ENCODE measurements around the gene GLTPD2. TPM values are rescaled to one million over a fixed set of nuclear protein-coding genes. Genes with fewer than 3 reads are reported as not detected.

GLTPD2 gene
- total and polyA plus RNA-seq, 4 donors: 0.34 to 0.41 TPM; not detected in 2

- Histone ChIP-seq H3K4me3 (no peak overlapping the region), H3K36me3 (ENCODE audit: control insufficient read depth in 4 of 4, insufficient read depth in 4 of 4, low read length in 4 of 4) (no peaks in the 10 kb centered on the region), H3K4me1 (ENCODE audit: control insufficient read depth in 5 of 5, insufficient read depth in 5 of 5, low read length in 5 of 5) (no peaks in the 10 kb centered on the region), H3K9me3 (ENCODE audit: control insufficient read depth in 4 of 4, insufficient read depth in 3 of 4, low read length in 3 of 4) (no peaks in the 10 kb centered on the region), H3K9ac (ENCODE audit: insufficient read depth in 1 of 2, low read length in 2 of 2) (no peak overlapping the region), H3K27me3 (ENCODE audit: control insufficient read depth in 3 of 3, insufficient read depth in 3 of 3, low read length in 2 of 3) (peaks cover 0 to 21% (median 6%) of the 10 kb centered on the region in 3 donors), H3K27ac (ENCODE audit: low read depth in 1 of 2, low read length in 1 of 2) (no peak overlapping the region)
- TF ChIP-seq, protein P1, sequence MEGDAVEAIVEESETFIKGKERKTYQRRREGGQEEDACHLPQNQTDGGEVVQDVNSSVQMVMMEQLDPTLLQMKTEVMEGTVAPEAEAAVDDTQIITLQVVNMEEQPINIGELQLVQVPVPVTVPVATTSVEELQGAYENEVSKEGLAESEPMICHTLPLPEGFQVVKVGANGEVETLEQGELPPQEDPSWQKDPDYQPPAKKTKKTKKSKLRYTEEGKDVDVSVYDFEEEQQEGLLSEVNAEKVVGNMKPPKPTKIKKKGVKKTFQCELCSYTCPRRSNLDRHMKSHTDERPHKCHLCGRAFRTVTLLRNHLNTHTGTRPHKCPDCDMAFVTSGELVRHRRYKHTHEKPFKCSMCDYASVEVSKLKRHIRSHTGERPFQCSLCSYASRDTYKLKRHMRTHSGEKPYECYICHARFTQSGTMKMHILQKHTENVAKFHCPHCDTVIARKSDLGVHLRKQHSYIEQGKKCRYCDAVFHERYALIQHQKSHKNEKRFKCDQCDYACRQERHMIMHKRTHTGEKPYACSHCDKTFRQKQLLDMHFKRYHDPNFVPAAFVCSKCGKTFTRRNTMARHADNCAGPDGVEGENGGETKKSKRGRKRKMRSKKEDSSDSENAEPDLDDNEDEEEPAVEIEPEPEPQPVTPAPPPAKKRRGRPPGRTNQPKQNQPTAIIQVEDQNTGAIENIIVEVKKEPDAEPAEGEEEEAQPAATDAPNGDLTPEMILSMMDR (IDR thresholded peaks at IDR 0.05; ENCODE audit: control extremely low read depth, extremely low read depth): no peak
- DNase-seq: no peak
- ATAC-seq (ENCODE audit: insufficient read depth, low FRiP score): no peak
- WGBS, 2 donors: 91 to 95% methylated on average over 1 of the region's 1 CpG
These were observed 35.4 kb upstream of the GLTPD2 start for GRCh38 chr17:4753392-4753791.

DNA sequence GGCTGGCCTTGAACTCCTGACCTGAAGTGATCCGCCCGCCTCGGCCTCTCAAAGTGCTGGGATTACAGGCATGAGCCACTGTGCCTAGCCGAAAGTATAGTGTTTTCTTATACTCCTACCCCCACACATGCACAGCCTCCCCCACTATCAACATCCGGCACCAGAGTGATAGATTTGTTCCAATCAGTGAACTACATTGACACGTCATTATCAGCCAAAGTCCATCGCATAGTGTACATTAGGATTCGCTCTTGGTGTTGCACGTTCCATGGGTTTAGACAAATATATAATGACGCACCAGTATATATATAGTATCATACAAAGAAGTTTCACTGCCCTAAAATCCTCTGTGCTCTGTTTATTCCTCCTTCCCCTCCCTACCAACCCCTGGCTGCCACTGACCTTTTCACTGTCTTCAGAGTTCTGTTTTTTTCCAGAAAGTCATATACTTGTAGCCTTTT is 29.0 kb upstream of the GLTPD2 start:
- Histone ChIP-seq H3K9ac (ENCODE audit: insufficient read depth in 1 of 2, low read length in 2 of 2) (no peak overlapping the region), H3K27me3 (ENCODE audit: control insufficient read depth in 3 of 3, insufficient read depth in 3 of 3, low read length in 2 of 3) (peaks cover 0 to 10% (median 5%) of the 10 kb centered on the region in 3 donors), H3K4me1 (ENCODE audit: control insufficient read depth in 5 of 5, insufficient read depth in 5 of 5, low read length in 5 of 5) (no peaks in the 10 kb centered on the region), H3K36me3 (ENCODE audit: control insufficient read depth in 4 of 4, insufficient read depth in 4 of 4, low read length in 4 of 4) (no peaks in the 10 kb centered on the region), H3K4me3 (no peak overlapping the region), H3K9me3 (ENCODE audit: control insufficient read depth in 4 of 4, insufficient read depth in 3 of 4, low read length in 3 of 4) (no peaks in the 10 kb centered on the region), H3K27ac (ENCODE audit: low read depth in 1 of 2, low read length in 1 of 2) (no peak overlapping the region)
- DNase-seq: peak in 1 of 3 donors; percentile 18
- no peak for ATAC-seq (ENCODE audit: insufficient read depth, low FRiP score)
- 75 to 85% methylated on average over 10 of the region's 10 CpGs for WGBS, 2 donors
- TF ChIP-seq, protein P1 (IDR thresholded peaks at IDR 0.05; ENCODE audit: control extremely low read depth, extremely low read depth): no peak

- DNase-seq: no peak
- no peaks in the 10 kb centered on the region for H3K9me3 ChIP-seq (ENCODE audit: control insufficient read depth in 4 of 4, insufficient read depth in 3 of 4, low read length in 3 of 4)
- ATAC-seq (ENCODE audit: insufficient read depth, low FRiP score): peak; percentile 47
- no peak overlapping the region for H3K27ac ChIP-seq (ENCODE audit: low read depth in 1 of 2, low read length in 1 of 2)
- no peak overlapping the region for H3K9ac ChIP-seq (ENCODE audit: insufficient read depth in 1 of 2, low read length in 2 of 2)
- 57 to 64% methylated on average over 3 of the region's 3 CpGs for WGBS, 2 donors
- peaks cover 0 to 2% (median 0%) of the 10 kb centered on the region in 3 donors for H3K27me3 ChIP-seq (ENCODE audit: control insufficient read depth in 3 of 3, insufficient read depth in 3 of 3, low read length in 2 of 3)
- no peaks in the 10 kb centered on the region for H3K36me3 ChIP-seq (ENCODE audit: control insufficient read depth in 4 of 4, insufficient read depth in 4 of 4, low read length in 4 of 4)
- H3K4me1 ChIP-seq (ENCODE audit: control insufficient read depth in 5 of 5, insufficient read depth in 5 of 5, low read length in 5 of 5): no peaks in the 10 kb centered on the region
- H3K4me3 ChIP-seq: no peak overlapping the region
- TF ChIP-seq, protein P1 (IDR thresholded peaks at IDR 0.05; ENCODE audit: control extremely low read depth, extremely low read depth): no peak
These were observed 24.2 kb upstream of the GLTPD2 start for GRCh38 chr17:4764595-4764994.

GRCh38 chr17:4766201-4766600 is 22.6 kb upstream of the GLTPD2 start:
- H3K9me3 ChIP-seq (ENCODE audit: control insufficient read depth in 4 of 4, insufficient read depth in 3 of 4, low read length in 3 of 4): no peaks in the 10 kb centered on the region
- peak overlapping the region in 1 of 2 donors; percentile 52 for H3K27ac ChIP-seq (ENCODE audit: low read depth in 1 of 2, low read length in 1 of 2)
- 36 to 60% methylated on average over 3 of the region's 3 CpGs for WGBS, 2 donors
- H3K36me3 ChIP-seq (ENCODE audit: control insufficient read depth in 4 of 4, insufficient read depth in 4 of 4, low read length in 4 of 4): no peaks in the 10 kb centered on the region
- no peak for DNase-seq
- peaks cover 0 to 2% (median 0%) of the 10 kb centered on the region in 3 donors for H3K27me3 ChIP-seq (ENCODE audit: control insufficient read depth in 3 of 3, insufficient read depth in 3 of 3, low read length in 2 of 3)
- H3K9ac ChIP-seq (ENCODE audit: insufficient read depth in 1 of 2, low read length in 2 of 2): no peak overlapping the region
- no peak overlapping the region for H3K4me3 ChIP-seq
- TF ChIP-seq, protein P1 (IDR thresholded peaks at IDR 0.05; ENCODE audit: control extremely low read depth, extremely low read depth): no peak
- no peaks in the 10 kb centered on the region for H3K4me1 ChIP-seq (ENCODE audit: control insufficient read depth in 5 of 5, insufficient read depth in 5 of 5, low read length in 5 of 5)
- no peak for ATAC-seq (ENCODE audit: insufficient read depth, low FRiP score)
